GM18505 (cell line): ENCODE results near the gene SLC8A2.

ENCODE experiments used
- ATAC-seq: cut with Tn5 transposase; IDR thresholded peaks from one replicate; pipeline ENCODE4 v1.9.1; 2021; ENCODE audit not compliant: unreplicated experiment
- POLR2A ChIP-seq: IDR thresholded peaks from 4 replicates; pipeline ENCODE4 v1.6.1; 2011; ENCODE audit warnings: borderline replicate concordance; ENCODE audit not compliant: insufficient read depth, insufficient read length; ENCODE audit errors: extremely low read depth

The SLC8A2 gene

GRCh38 chr19:47510516-47511127 is 38.9 kb upstream of the SLC8A2 start:
- no peak for ATAC-seq
- no peak for TF ChIP-seq POLR2A

- no peak for TF ChIP-seq POLR2A
- no peak for ATAC-seq
Observed at GRCh38 chr19:47509973-47510372, 38.3 kb upstream of the SLC8A2 start.

GRCh38 chr19:47509170-47509847 is 37.6 kb upstream of the SLC8A2 start:
- no peak for TF ChIP-seq POLR2A
- no peak for ATAC-seq

- ATAC-seq = no peak
- TF ChIP-seq POLR2A = no peak
Observed at GRCh38 chr19:47508721-47509120, 37.0 kb upstream of the SLC8A2 start.

- no peak for TF ChIP-seq POLR2A
- no peak for ATAC-seq
Observed at GRCh38 chr19:47507924-47508553, 36.3 kb upstream of the SLC8A2 start.

GRCh38 chr19:47507012-47507411 is 35.3 kb upstream of the SLC8A2 start:
- ATAC-seq = no peak
- no peak for TF ChIP-seq POLR2A

GRCh38 chr19:47506459-47506858 is 34.8 kb upstream of the SLC8A2 start:
- ATAC-seq = no peak
- TF ChIP-seq POLR2A = no peak

- no peak for TF ChIP-seq POLR2A
- no peak for ATAC-seq
Observed at GRCh38 chr19:47505506-47505905, 33.8 kb upstream of the SLC8A2 start.

GRCh38 chr19:47503826-47504150 is 32.1 kb upstream of the SLC8A2 start:
- TF ChIP-seq POLR2A = no peak
- no peak for ATAC-seq

- ATAC-seq = no peak
Observed at GRCh38 chr19:47503130-47503825, 31.6 kb upstream of the SLC8A2 start.

GRCh38 chr19:47499863-47500830 is 28.5 kb upstream of the SLC8A2 start:
- ATAC-seq = no peak
- TF ChIP-seq POLR2A = no peak

More at GRCh38 chr19:47503130-47503825, 31.6 kb upstream of the SLC8A2 start:
- no peak for TF ChIP-seq POLR2A

- no peak for TF ChIP-seq POLR2A
- ATAC-seq = no peak
Observed at GRCh38 chr19:47499371-47499770, 27.7 kb upstream of the SLC8A2 start.

- ATAC-seq = no peak
- no peak for TF ChIP-seq POLR2A
Observed at GRCh38 chr19:47498561-47498960, 26.9 kb upstream of the SLC8A2 start.

- no peak for ATAC-seq
- TF ChIP-seq POLR2A = no peak
Observed at GRCh38 chr19:47497821-47498520, 26.3 kb upstream of the SLC8A2 start.
